Loucy (cell line): ENCODE results near the gene ATP8B3.

Experiments used
- CTCF ChIP-seq: fragments of 200-600 bp; sonication (generic); conservative IDR thresholded peaks from 2 replicates; pipeline ENCODE4 v1.5.1; 2014; ENCODE audit warnings: mild to moderate bottlenecking, antibody characterized with exemption, low read length
- EZH2phosphoT487 ChIP-seq: fragments of 200-600 bp; IDR thresholded peaks from 2 replicates; pipeline ENCODE4 v1.6.1; 2018; ENCODE audit warnings: antibody characterized with exemption, mild to moderate bottlenecking, moderate library complexity, borderline replicate concordance

- TF ChIP-seq CTCF = no peak
- no peak for TF ChIP-seq EZH2phosphoT487
Measured at GRCh38 chr19:1764729-1765128, 47.3 kb downstream of the ATP8B3 start.
